IPS-NIHi7 (cell line): ENCODE results near the gene MYCBPAP.
"Not testable (repeated sequence)": the region's sequence is repeated elsewhere in the genome, so short reads cannot be mapped to it uniquely, and the experiment has no call there.

Experiments
- DNase-seq: peaks from one replicate; pipeline ENCODE4 v3.0.0; 2012; ENCODE audit warnings: mixed read lengths; ENCODE audit errors: extremely low spot score

MYCBPAP gene

GRCh38 chr17:50472286-50472685 is 36.0 kb upstream of the MYCBPAP start:
- no peak for DNase-seq

DNA sequence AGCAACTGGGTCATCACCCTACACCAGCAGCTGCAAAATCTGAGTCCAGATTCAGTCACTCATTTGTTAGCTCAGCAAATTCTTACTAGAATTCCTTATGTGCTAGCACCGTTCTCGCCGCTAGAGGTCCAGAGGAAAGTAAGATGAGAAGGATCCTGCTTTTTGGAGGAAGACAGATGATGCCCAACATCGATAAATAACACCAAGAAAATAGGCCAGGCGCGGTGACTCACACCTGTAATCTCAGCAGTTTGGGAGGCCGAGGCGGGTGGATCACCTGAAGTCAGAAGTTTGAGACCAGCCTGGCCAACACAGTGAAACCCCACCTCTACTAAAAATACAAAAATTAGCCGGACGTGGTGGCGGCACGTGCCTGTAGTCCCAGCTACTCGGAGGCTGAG is 35.5 kb upstream of the MYCBPAP start:
- not testable (repeated sequence) for DNase-seq

GRCh38 chr17:50473901-50474300 is 34.3 kb upstream of the MYCBPAP start:
- DNase-seq, result no peak

GRCh38 chr17:50474523-50474922 is 33.7 kb upstream of the MYCBPAP start:
- DNase-seq, result no peak

DNA sequence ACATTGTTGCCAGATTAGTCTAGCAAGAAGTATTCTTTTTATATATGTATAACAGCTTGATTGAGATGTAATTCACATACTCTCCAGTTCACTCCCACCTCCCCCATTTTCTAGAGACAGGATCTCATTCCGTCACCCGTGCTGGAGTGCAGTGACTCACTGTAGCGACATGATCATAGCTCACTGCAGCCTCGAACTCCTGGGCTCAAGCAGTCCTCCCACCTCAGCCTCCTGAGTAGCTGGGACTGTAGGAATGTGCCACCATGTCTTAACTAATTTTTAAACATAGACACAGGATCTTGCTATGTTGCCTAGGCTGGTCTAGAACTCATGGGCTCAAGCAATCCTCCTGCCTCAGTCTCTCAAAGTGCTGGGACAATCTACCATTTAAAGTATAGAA is 32.9 kb upstream of the MYCBPAP start:
- DNase-seq, result no peak

GRCh38 chr17:50475775-50476544 is 32.3 kb upstream of the MYCBPAP start:
- not testable (repeated sequence) for DNase-seq

DNA sequence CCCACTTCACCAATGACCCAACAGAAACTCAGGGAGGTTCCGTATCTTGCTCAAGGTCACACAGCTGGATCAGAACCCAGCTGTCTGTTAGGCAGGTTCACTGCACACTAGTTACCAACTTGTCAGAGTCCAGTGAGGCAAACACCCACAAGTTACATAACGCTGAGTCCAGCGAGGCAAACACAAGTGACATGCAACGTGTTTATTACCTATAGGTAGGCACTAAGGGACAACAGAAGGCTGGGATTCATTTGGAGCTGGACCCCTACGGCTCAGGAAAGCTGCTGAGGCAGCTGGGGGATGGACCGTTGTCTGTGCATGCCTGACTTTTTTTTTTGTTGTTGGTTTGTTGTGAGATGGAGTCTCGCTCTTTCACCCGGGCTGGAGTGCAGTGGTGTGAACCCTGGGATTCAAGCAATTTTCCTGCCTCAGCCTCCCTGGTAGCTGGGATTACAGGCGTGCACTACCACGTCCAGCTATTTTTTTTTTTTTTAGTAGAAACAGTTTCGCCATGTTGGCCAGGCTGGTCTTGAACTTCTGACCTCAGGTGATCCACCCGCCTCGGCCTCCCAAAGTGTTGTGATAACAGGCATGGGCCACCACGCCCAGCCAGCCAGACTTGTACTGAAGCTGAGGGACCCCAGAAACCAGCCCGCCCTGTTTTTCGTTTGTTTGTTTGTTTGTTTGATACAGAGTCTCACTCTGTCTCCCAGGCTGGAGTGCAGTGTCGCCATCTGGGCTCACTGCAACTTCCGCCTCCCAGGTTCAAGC is 31.5 kb upstream of the MYCBPAP start:
- no peak for DNase-seq

DNA sequence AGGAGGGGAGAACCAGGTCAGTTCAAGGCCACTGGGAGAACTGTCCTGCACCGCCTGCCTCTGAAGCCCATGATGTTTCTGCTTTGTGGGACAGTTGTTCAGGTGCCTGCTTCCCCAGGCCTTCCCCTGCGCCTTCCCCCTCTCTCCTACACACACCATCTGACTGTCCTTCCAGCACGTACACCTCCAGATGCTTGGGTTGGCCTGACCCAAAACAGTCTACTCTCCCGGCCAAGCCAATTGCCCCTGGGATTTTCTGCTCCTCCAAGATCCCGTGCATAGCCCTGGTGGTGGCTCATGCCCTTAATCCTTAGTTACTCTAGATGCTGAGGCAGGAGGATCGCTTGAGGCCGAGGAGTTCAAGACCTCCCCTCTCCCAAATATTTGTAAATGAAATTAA is 30.3 kb upstream of the MYCBPAP start:
- DNase-seq, result no peak

DNA sequence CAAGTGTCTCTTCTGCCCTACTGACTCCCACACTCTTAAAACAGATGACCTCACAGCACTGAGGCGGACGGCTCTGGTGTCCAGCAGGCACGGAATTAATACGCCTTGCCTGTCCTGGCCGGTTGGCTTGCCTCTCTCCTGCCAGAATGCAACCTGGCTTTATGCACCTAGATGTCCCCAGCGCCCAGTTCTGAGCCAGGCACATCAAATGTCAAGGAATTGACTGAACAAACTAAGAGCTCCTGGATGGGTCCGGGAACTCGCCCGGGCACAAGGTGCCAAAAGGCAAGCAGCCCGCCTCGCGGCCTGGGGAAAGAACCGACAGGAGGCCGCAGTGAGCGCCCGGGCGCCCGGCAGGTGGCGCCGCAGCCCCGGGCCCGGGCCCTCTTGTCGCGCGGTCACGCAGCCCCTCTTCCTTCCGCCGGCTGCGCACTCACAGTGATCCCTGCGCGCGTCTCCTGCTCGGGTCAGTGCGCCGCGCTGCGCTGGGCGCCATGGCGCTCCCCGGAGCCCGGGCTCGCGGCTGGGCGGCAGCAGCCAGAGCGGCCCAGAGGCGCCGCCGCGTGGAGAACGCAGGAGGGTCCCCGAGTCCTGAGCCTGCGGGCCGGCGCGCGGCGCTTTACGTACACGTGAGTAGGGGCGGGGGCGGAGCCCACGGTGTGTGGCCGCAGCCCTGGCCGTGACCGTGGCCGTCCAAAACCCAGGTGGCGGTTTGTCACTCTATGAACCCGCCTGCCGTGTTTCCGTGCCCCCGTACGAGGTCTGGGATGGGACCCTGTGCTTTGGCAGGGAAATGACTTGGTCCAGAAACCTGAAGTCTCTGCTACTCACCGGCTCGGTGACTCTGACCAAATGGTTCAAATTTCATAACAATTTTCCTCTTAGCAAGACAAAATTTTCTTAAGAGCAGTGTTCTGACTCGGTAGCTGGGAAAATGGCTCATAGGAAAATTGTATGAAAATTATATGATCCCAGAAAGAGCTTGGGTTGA is 29.6 kb upstream of the MYCBPAP start, which contains the start of gene RSAD1:
RSAD1 (plus strand) TSS at position 470 of the 991 bp plus-strand sequence; CDS start at position 495, 25 bp downstream.
- DNase-seq, result peak; percentile 91

DNA sequence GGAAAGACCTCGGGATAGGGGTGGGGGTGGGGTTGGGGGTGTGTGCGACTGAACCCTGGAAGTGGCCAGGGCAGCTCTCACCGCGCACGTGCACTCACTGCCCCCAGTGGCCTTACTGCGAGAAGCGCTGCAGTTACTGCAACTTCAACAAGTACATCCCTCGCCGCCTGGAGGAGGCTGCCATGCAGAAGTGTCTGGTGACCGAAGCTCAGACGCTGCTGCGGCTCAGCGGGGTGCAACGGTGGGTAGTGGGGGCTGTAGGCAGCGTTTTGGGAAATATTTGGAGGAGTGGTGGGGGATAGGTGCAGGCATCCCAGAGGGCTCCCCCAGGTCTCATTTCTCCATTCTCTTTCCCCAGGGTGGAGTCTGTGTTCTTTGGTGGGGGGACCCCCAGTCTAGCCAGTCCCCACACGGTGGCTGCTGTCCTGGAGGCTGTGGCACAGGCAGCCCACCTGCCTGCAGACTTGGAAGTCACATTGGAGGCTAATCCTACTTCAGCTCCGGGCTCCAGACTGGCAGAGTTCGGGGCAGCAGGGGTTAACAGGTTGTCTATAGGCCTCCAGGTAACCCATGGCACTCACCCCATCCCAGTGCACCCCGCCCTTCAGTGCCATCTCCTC is 28.6 kb upstream of the MYCBPAP start:
- DNase-seq, result peak; percentile 87

GRCh38 chr17:50480142-50480764 is 28.0 kb upstream of the MYCBPAP start:
- no peak for DNase-seq

DNA sequence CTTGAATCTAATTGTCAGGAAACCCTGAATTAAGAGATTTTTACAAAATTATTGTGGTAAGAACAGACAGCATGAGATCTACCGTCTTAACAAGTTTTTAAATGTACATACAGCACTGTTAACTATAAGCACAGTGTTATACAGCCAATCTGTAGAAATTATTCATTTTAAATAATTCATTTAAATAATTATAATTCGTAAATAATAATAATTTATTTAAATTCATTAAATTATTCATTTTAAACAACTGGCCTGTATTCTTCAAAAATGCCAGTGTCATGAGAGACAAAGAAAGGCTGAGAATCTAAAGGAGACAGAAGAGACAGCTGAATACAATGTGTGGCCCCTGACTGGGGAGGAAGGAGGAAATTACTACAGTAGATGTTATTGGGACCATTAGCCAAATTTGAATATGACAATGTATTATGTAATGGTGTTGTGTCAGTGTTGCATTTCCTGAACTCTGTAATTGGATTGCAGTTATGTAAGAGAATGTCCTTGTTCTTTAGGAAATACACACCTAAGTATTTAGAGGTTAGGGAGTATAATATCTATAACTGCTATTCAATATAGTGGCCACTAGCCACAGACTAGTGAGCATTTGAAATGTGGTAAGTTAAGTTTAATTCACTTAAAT is 27.3 kb upstream of the MYCBPAP start:
- no peak for DNase-seq

DNA sequence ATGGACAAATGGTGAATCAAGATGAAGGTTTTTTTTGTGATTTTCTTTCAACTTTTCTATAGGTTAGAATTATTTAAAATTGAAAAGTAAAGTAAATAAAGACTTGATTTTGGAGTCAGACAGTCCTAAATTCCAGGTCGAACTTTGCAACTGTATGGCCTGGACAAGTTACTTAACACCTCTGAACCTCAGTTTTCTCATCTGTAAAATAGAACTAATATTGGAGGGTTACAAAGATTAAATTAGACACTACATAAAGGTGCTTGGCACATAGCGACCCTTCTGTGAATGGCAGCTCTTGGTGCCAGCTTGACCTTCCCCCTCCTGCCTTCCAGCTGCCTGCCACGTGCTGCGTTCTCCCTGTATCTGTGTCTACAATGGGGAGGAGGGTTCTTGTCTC is 26.6 kb upstream of the MYCBPAP start:
- no peak for DNase-seq

- no peak for DNase-seq
These were observed 26.1 kb upstream of the MYCBPAP start for GRCh38 chr17:50482110-50482509.

DNA sequence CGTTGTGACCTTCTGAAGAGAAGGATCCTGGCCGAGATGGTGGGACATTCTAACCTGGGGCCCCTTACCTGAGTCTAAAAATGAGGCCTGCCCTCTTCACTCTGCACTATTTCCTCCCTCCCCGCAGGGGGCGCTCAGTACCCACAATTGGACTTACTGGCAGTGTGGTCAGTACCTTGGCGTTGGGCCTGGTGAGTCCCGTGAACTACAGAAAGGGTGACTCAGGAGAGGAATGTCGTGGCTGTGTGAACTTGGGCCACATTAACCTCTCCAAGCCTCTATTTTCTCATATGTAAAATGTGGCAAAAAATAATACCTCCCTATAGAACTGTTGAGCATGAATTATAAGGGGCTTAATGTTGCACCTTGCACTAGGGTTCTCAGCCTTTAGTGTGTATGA is 25.7 kb upstream of the MYCBPAP start:
- DNase-seq, result peak; percentile 85

DNA sequence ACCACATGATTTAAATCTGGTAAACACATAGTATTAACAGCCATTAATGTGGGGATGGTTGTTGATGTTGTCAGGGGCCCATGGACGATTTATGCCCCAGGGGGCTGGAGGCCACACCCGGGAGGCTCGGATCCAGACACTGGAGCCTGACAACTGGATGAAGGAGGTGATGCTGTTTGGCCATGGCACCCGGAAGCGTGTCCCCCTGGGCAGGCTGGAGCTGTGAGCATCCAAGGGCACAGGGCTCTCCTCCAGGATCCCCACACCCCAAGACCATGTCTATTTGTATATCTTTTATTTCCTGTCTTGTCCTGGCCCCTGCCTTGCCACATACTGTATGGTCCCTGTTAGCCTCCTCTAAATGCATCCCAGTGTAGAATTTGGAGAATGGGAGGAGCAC is 25.0 kb upstream of the MYCBPAP start:
- no peak for DNase-seq

- DNase-seq, result no peak
These were observed 23.7 kb upstream of the MYCBPAP start for GRCh38 chr17:50484386-50485155.

DNA sequence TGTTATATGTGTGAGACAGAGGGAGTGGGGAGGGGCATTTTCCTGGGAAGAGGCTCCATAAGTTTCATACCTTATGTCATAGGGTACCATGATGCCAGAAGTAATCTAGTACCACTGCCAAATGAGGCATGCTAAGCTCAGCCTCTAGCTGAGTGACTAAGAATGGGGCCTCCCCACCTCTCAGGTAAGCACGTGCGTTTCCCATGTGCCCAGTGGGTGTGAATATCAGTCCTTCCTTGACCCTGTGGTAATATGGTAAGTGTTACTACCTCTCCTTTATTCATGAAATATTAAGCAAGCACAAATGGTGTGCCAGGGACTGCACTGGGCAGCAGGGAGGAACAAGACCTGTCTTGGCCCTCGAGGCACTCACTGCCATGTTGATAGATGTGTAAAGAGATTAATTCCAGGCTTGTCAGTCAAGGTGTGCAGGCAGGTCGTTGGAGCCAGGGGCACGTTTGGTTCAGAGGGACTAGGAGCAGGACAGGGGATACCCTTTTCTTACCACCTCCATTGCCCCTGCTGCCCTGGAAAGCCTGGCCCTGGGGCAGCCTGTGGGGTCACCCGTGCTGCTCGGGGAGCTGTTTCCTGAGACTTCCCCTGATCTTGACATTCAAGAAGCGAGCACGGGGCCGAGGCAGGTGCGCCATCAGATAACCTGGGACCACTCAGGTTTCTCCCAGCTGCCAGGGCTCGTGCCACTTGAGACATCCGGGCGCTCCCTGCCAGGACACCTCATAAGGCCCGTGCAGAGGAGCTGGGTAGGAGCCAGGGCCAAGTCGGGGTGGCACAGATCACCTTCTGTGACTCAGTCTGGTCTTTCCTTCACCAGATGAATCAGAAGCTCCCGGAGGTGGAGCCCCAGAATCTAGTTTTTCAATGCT is 20.8 kb upstream of the MYCBPAP start:
- DNase-seq, result no peak

GRCh38 chr17:50488880-50489279 is 19.4 kb upstream of the MYCBPAP start:
- no peak for DNase-seq
